ENCODE measurements around the gene HOXB5. TPM values are rescaled to one million over a fixed set of nuclear protein-coding genes. Genes with fewer than 3 reads are reported as not detected.

HOXB5 gene
- total RNA-seq (2021; fragmentation: NEBNext Ultra II Directional; extraction: Animal tissue kit (Norgen Biotek cat#: 25700)): not detected
- long read RNA-seq: 0 reads

GRCh38 chr17:48593126-48593829 is at the start of gene HOXB5:
TSS of gene HOXB5 (minus strand) at chr17:48593779. CDS start at chr17:48593682, 97 bp downstream.
- H3K4me3 Mint-ChIP-seq: peak within 1 kb of the TSS; percentile 64
- H3K9me3 Mint-ChIP-seq: no peaks in the 10 kb centered on the region
- H3K4me1 Mint-ChIP-seq (ENCODE audit: low read depth): peaks cover 34% of the 10 kb centered on the region
- no peak for TF ChIP-seq CTCF (IDR thresholded peaks at IDR 0.05)
- H3K27ac Mint-ChIP-seq: no peak within 1 kb of the TSS
- no peak for DNase-seq
- H3K27me3 Mint-ChIP-seq (ENCODE audit: insufficient read depth): peaks cover 91% of the 10 kb centered on the region
- H3K36me3 Mint-ChIP-seq (ENCODE audit: low read depth): no peaks in the 10 kb centered on the region; the same call in 1 of the 2 replicates

- no peaks in the 10 kb centered on the region for H3K36me3 Mint-ChIP-seq (ENCODE audit: low read depth)
- H3K27me3 Mint-ChIP-seq (ENCODE audit: insufficient read depth): peaks cover 85% of the 10 kb centered on the region
- DNase-seq: no peak
- H3K4me1 Mint-ChIP-seq (ENCODE audit: low read depth): peaks cover 10% of the 10 kb centered on the region
- no peak overlapping the region for H3K27ac Mint-ChIP-seq
- H3K9me3 Mint-ChIP-seq: no peaks in the 10 kb centered on the region
- H3K4me3 Mint-ChIP-seq: no peak overlapping the region
- no peak for TF ChIP-seq CTCF (IDR thresholded peaks at IDR 0.05)
Measured at GRCh38 chr17:48642843-48643696, 49.5 kb upstream of the HOXB5 start.

- DNase-seq: no peak
- Mint-ChIP-seq H3K27ac (no peak overlapping the region), H3K27me3 (ENCODE audit: insufficient read depth) (peaks cover 87% of the 10 kb centered on the region), H3K9me3 (no peaks in the 10 kb centered on the region), H3K4me3 (no peak overlapping the region), H3K4me1 (ENCODE audit: low read depth) (peaks cover 15% of the 10 kb centered on the region), H3K36me3 (ENCODE audit: low read depth) (no peaks in the 10 kb centered on the region)
- TF ChIP-seq CTCF (IDR thresholded peaks at IDR 0.05): no peak
Measured at GRCh38 chr17:48642059-48642842, 48.7 kb upstream of the HOXB5 start.

DNA sequence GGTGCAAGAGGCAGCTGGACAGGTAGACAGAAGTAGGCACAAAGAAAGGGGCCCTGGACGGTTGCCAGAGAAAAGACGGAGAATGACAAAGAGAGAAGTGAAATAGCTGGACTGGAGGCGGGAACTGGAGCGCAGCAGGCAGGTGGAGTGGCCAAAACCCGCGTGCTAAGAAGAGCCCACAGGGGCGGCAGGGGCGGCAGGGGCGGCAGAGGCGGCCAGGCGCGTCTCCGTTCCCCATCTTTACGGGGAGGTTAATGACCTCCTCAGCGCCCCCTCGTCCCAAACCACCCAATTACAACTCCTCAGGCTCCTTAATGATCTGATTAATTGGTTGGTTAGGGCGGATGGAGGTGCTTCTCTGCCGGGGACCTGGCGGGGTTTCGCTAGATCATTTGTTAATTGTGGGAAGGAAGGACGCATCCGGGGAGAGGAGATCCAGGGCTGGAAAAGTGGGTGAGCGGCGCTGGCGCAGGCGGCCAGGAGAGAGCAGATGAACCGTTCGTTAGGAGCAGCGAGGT is 48.0 kb upstream of the HOXB5 start:
- TF ChIP-seq CTCF (IDR thresholded peaks at IDR 0.05): no peak
- Mint-ChIP-seq H3K4me1 (ENCODE audit: low read depth) (peaks cover 10% of the 10 kb centered on the region), H3K27me3 (ENCODE audit: insufficient read depth) (peaks cover 90% of the 10 kb centered on the region), H3K36me3 (ENCODE audit: low read depth) (no peaks in the 10 kb centered on the region), H3K9me3 (no peaks in the 10 kb centered on the region), H3K4me3 (no peak overlapping the region), H3K27ac (no peak overlapping the region)
- DNase-seq: no peak

GRCh38 chr17:48640858-48641180 is 47.2 kb upstream of the HOXB5 start:
- no peak for TF ChIP-seq CTCF (IDR thresholded peaks at IDR 0.05)
- no peaks in the 10 kb centered on the region for H3K9me3 Mint-ChIP-seq
- H3K27ac Mint-ChIP-seq: no peak overlapping the region
- no peak for DNase-seq
- no peak overlapping the region for H3K4me3 Mint-ChIP-seq
- H3K27me3 Mint-ChIP-seq (ENCODE audit: insufficient read depth): peaks cover 92% of the 10 kb centered on the region
- H3K36me3 Mint-ChIP-seq (ENCODE audit: low read depth): no peaks in the 10 kb centered on the region
- peaks cover 10% of the 10 kb centered on the region for H3K4me1 Mint-ChIP-seq (ENCODE audit: low read depth)
